ENCODE data around the gene BANK1.

Gene BANK1

GRCh38 chr4:101807351-101807750, 16.8 kb downstream of the BANK1 start:
- H3K4me3 ChIP-seq (replicated peaks in 1 of 2; ENCODE audit: low read depth in 2 of 2, low read length in 2 of 2), result no peak overlapping the region
- DNase-seq (ENCODE audit: low read depth in 2 of 2), result no peak
- TF ChIP-seq, protein P1, sequence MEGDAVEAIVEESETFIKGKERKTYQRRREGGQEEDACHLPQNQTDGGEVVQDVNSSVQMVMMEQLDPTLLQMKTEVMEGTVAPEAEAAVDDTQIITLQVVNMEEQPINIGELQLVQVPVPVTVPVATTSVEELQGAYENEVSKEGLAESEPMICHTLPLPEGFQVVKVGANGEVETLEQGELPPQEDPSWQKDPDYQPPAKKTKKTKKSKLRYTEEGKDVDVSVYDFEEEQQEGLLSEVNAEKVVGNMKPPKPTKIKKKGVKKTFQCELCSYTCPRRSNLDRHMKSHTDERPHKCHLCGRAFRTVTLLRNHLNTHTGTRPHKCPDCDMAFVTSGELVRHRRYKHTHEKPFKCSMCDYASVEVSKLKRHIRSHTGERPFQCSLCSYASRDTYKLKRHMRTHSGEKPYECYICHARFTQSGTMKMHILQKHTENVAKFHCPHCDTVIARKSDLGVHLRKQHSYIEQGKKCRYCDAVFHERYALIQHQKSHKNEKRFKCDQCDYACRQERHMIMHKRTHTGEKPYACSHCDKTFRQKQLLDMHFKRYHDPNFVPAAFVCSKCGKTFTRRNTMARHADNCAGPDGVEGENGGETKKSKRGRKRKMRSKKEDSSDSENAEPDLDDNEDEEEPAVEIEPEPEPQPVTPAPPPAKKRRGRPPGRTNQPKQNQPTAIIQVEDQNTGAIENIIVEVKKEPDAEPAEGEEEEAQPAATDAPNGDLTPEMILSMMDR (IDR thresholded peaks at IDR 0.05; ENCODE audit: low read depth, low read length), result no peak

- no peak for DNase-seq (ENCODE audit: low read depth in 2 of 2)
- TF ChIP-seq, protein P1 (IDR thresholded peaks at IDR 0.05; ENCODE audit: low read depth, low read length), result no peak
- no peak overlapping the region for H3K4me3 ChIP-seq (replicated peaks in 1 of 2; ENCODE audit: low read depth in 2 of 2, low read length in 2 of 2)
These were observed 23.1 kb downstream of the BANK1 start for GRCh38 chr4:101813604-101814003.

DNA sequence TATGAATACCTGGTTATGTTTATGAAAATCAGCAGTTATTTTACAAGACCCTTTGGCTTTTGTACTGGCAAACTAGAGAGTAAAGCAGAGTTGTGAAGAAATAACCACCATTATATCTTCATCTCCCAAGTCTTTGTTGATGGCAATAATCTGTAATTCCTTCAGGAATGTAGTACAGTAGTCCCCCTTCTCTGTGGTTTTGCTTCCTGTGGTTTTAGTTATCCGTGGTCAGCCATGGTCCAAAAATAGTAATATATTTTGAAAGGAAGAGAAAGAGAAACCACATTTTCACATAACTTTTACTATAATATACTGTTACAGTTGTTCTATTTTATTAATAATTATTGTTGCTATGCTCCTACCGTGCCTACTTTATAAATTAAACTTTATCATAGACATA, 27.8 kb downstream of the BANK1 start:
- TF ChIP-seq, protein P1 (IDR thresholded peaks at IDR 0.05; ENCODE audit: low read depth, low read length), result no peak
- DNase-seq (ENCODE audit: low read depth in 2 of 2), result peak; percentile 38 to 44
- H3K4me3 ChIP-seq (replicated peaks in 1 of 2; ENCODE audit: low read depth in 2 of 2, low read length in 2 of 2), result no peak overlapping the region

- TF ChIP-seq, protein P1 (IDR thresholded peaks at IDR 0.05; ENCODE audit: low read depth, low read length), result no peak
- H3K4me3 ChIP-seq (replicated peaks in 1 of 2; ENCODE audit: low read depth in 2 of 2, low read length in 2 of 2), result no peak overlapping the region
- no peak for DNase-seq (ENCODE audit: low read depth in 2 of 2)
These were observed 33.3 kb downstream of the BANK1 start for GRCh38 chr4:101823864-101824263.

DNA sequence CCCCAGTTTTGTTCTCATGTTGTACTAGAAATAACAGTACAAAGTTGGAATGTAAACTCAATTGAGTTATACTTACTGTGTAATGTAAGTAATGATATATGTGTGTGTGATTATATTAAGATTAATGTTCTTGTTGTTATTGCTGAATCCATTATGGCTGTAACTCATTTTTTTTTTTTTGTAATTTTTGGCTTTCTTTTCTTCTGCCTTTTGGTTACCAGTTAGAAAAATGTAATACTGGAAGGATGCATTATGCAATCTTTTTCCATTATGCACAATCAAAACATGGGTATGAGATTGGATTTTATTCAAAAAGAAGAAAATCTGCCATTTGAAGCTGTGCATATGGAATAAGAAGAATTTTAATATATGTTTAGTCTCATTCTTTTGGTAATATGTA, 34.0 kb downstream of the BANK1 start:
- TF ChIP-seq, protein P1 (IDR thresholded peaks at IDR 0.05; ENCODE audit: low read depth, low read length), result no peak
- no peak overlapping the region for H3K4me3 ChIP-seq (replicated peaks in 1 of 2; ENCODE audit: low read depth in 2 of 2, low read length in 2 of 2)
- peak in 1 of 2 donors; percentile 4 for DNase-seq (ENCODE audit: low read depth in 2 of 2)

GRCh38 chr4:101825953-101826352, 35.4 kb downstream of the BANK1 start:
- no peak for DNase-seq (ENCODE audit: low read depth in 2 of 2)
- H3K4me3 ChIP-seq (replicated peaks in 1 of 2; ENCODE audit: low read depth in 2 of 2, low read length in 2 of 2), result no peak overlapping the region
- TF ChIP-seq, protein P1 (IDR thresholded peaks at IDR 0.05; ENCODE audit: low read depth, low read length), result no peak

DNA sequence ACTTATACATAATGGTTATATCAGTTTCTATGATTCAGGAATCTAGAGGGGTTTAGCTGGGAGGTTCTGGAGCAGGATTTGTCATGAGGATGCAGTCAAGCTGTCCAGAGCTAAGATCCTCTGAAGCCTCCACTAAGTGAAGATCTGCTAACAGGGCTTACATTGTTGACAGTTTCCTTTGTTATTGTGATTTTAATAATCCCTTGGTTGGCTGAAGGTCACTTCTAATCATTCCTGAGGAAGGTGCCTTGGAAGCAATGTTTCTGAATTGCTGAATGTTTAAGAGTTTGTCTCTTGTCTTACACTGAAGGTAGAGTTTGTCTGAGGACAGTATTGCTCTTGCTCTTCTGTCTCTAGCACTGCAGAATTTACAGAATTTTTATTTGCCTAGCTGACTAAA, 41.3 kb downstream of the BANK1 start:
- TF ChIP-seq, protein P1 (IDR thresholded peaks at IDR 0.05; ENCODE audit: low read depth, low read length), result no peak
- DNase-seq (ENCODE audit: low read depth in 2 of 2), result no peak
- H3K4me3 ChIP-seq (replicated peaks in 1 of 2; ENCODE audit: low read depth in 2 of 2, low read length in 2 of 2), result no peak overlapping the region

Measured in cardiac fibroblast (primary cell).